Esophagus muscularis mucosa (tissue), 4 donors: Measurements from ENCODE around the gene CD59. TPM values are rescaled to one million over a fixed set of nuclear protein-coding genes. Genes with fewer than 3 reads are reported as not detected.

Source experiments
- DNase-seq: peaks from one replicate; pipeline ENCODE4 v3.0.0-alpha.2; 2017; ENCODE audit errors: extremely low spot score
- H3K27ac ChIP-seq, 4 donors: fragments of 200-600 bp; sonication (generic); replicated peaks in 1 of 4; 1 replicate in 3 of 4; 2 replicates in 1 of 4; pipeline ENCODE4 v1.5.1; 2016 to 2019; ENCODE audit warnings: mild to moderate bottlenecking in 1 of 4
- H3K27me3 ChIP-seq, 4 donors: fragments of 200-600 bp; sonication (generic); one replicate each; pipeline versions ENCODE4 v1.5.1 to v1.6.0; 2016 to 2019
- H3K36me3 ChIP-seq, 4 donors: fragments of 200-600 bp; sonication (generic); one replicate each; pipeline ENCODE4 v1.5.1; 2016 to 2019
- H3K4me1 ChIP-seq, 4 donors: fragments of 200-600 bp; sonication (generic); one replicate each; pipeline ENCODE4 v1.5.1; 2016 to 2019
- H3K4me3 ChIP-seq, 4 donors: fragments of 200-600 bp; sonication (generic); 1 replicate in 2 of 4; 2 replicates in 2 of 4; pipeline ENCODE4 v1.5.1; 2016 to 2019; ENCODE audit warnings: mild to moderate bottlenecking in 4 of 4, moderate library complexity in 1 of 4
- H3K9me3 ChIP-seq, 4 donors: fragments of 200-600 bp; sonication (generic); 1 replicate in 3 of 4; 2 replicates in 1 of 4; pipeline ENCODE4 v1.5.1; 2016 to 2019
- EP300 ChIP-seq: sonication (generic); formaldehyde crosslinking; IDR thresholded peaks from one replicate; pipeline ENCODE4 v1.6.1; 2017; ENCODE audit warnings: antibody characterized with exemption
- POLR2A ChIP-seq: fragments of 450-650 bp; IDR thresholded peaks from one replicate; pipeline ENCODE4 v1.6.1; 2017; ENCODE audit warnings: antibody characterized with exemption, moderate library complexity, mild to moderate bottlenecking, low read depth
- POLR2AphosphoS5 ChIP-seq, 2 donors: sonication (generic); formaldehyde crosslinking; IDR thresholded peaks; one replicate each; pipeline ENCODE4 v1.6.1; 2017; ENCODE audit warnings: antibody characterized with exemption in 2 of 2
- WGBS: methylation state at CpG from one replicate; pipeline ENCODE4 v1.1.5; 2018; 5-methylcytosine and 5-hydroxymethylcytosine counted together
- intact Hi-C: fragments of 100-400 bp; cut with DNase I; formaldehyde crosslinking; loops from one replicate; pipeline ENCODE4 v1.15.1; 2023
- total RNA-seq, 4 donors: library from RNA; depleted of rRNA; stranded (reverse); fragments of >200 nt; gene quantifications; one replicate each; pipeline versions ENCODE4 v1.1.0 to v1.2.1, GENCODE V29; 2016
- TF ChIP-seq, protein P1 (sequence below), 3 experiments: fragments of 200-600 bp in 2 of 3; fragments of 450-650 bp in 1 of 3; sonication (generic) in 2 of 3; IDR thresholded peaks; one replicate each; pipeline ENCODE4 v1.5.1; 2017 to 2019; ENCODE audit warnings: antibody characterized with exemption in 3 of 3, mild to moderate bottlenecking in 2 of 3, moderate library complexity in 1 of 3

CD59 gene
- total RNA-seq, 4 donors from 2014 or later: 135 to 528 (median 378) TPM

DNA sequence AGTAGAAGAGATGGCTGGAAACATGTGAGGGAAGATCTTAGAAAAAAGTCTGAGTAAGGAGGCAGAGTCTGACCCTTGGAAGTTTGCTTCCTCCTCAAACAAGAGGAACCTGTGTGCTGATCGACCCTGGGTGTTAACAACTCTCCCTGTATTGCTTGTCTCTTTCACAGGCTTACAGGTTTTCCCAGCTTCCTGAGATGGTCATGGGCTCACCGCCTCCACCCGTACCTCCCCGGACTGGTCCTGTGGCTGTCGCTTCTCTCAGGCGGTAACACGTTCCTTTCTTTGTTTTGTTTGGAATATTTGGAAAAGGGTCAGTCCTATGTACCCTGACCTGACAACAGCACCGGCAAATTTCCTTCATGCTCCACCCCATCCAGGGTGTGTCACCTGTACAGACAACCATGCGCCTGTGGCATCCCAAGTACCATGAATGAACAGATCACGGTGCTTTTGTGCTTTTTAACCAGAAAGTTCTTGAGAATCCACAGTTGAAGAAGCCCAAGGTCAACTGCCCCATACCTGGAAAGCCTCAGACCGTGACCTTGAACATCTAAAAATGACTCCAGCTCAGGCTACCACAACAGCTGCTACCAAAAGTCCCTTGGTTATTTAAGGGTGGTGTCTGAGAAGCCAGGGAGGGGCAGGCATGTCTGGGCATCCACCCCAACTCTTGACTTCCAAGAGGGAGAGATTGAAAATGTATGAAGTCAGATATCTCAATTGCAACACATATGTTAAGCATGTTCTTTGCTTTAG lies 80.2 kb downstream of the CD59 start:
- intact Hi-C loops: no loop called here
- H3K9me3 ChIP-seq: no peaks in the 10 kb centered on the region
- TF ChIP-seq, protein P1, sequence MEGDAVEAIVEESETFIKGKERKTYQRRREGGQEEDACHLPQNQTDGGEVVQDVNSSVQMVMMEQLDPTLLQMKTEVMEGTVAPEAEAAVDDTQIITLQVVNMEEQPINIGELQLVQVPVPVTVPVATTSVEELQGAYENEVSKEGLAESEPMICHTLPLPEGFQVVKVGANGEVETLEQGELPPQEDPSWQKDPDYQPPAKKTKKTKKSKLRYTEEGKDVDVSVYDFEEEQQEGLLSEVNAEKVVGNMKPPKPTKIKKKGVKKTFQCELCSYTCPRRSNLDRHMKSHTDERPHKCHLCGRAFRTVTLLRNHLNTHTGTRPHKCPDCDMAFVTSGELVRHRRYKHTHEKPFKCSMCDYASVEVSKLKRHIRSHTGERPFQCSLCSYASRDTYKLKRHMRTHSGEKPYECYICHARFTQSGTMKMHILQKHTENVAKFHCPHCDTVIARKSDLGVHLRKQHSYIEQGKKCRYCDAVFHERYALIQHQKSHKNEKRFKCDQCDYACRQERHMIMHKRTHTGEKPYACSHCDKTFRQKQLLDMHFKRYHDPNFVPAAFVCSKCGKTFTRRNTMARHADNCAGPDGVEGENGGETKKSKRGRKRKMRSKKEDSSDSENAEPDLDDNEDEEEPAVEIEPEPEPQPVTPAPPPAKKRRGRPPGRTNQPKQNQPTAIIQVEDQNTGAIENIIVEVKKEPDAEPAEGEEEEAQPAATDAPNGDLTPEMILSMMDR (IDR thresholded peaks at IDR 0.05): no peak
- no peak for TF ChIP-seq POLR2A
- TF ChIP-seq EP300: no peak
- no peak for TF ChIP-seq POLR2AphosphoS5 (IDR thresholded peaks at IDR 0.05)

DNA sequence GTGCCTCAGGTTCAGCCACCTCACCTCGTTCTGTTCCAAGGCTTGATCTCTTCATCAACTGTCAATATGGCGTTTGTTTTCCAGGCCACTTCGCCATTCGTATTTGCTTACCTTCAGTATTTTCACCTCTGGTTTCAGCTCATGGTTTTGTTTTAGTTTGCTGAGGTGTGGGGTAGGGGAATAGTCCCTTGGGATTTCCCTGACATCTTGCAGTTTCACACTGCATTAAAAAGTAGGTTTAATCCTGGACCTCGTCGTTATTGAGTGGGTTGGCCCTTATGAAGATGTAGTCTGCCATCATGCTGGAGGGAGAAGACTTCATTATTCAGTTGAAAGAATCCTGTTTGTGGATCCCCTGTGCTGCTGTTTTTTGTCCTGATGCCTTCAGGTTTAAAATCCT lies 81.6 kb downstream of the CD59 start:
- Histone ChIP-seq H3K4me3 (no peak overlapping the region), H3K4me1 (peaks cover 0 to 12% (median 11%) of the 10 kb centered on the region in 4 donors), H3K9me3 (no peaks in the 10 kb centered on the region), H3K27me3 (no peaks in the 10 kb centered on the region), H3K27ac (no peak overlapping the region), H3K36me3 (no peaks in the 10 kb centered on the region)
- WGBS: 90% methylated on average over 6 of the region's 6 CpGs
- intact Hi-C loops: no loop called here
- DNase-seq: no peak
- TF ChIP-seq EP300: no peak
- TF ChIP-seq POLR2AphosphoS5 (IDR thresholded peaks at IDR 0.05): no peak
- TF ChIP-seq, protein P1 (IDR thresholded peaks at IDR 0.05): no peak
- TF ChIP-seq POLR2A: no peak

More for the DNA sequence above, 80.2 kb downstream of the CD59 start:
- Histone ChIP-seq H3K4me1 (peaks cover 0 to 12% (median 11%) of the 10 kb centered on the region in 4 donors), H3K27ac (no peak overlapping the region), H3K36me3 (no peaks in the 10 kb centered on the region), H3K4me3 (no peak overlapping the region), H3K27me3 (no peaks in the 10 kb centered on the region)
- peak; percentile 57 for DNase-seq
- 91% methylated on average over 11 of the region's 11 CpGs for WGBS

Other genes starting within 250 kb of the CD59 start
- not detected for gene C11orf91, start 35.6 kb downstream of the CD59 start, total RNA-seq
- gene FBXO3, start 38.1 kb upstream of the CD59 start, total RNA-seq: 10 to 100 TPM; 26.5 to 49.2 (median 43.8) TPM
- 10 to 100 TPM; 13.3 to 20.2 (median 15.5) TPM for gene LMO2, start 155.7 kb upstream of the CD59 start, total RNA-seq